T-helper 2 cell treated with Interferon-gamma antibody and Interleukin-4, amounts not matched to agents 5 μg/mL and 100 μg/mL, for 36 hours (primary cell): ENCODE measurements around the gene GLRA1.

Source experiments
- DNase-seq: peaks from one replicate; pipeline ENCODE4 v3.0.0; 2021; ENCODE audit warnings: low spot score
- H3K27ac Mint-ChIP-seq: one replicate; pipeline ENCODE4 v1.8.0; 2021; ENCODE audit warnings: mild to moderate bottlenecking, mixed read lengths
- H3K27me3 Mint-ChIP-seq: one replicate; pipeline ENCODE4 v1.8.0; 2021; ENCODE audit warnings: low read depth, mixed read lengths
- H3K36me3 Mint-ChIP-seq: one replicate; pipeline ENCODE4 v1.8.0; 2021; ENCODE audit warnings: low read depth, mixed read lengths
- H3K4me1 Mint-ChIP-seq: one replicate; pipeline ENCODE4 v1.8.0; 2021; ENCODE audit warnings: low read depth, mixed read lengths
- H3K4me3 Mint-ChIP-seq: one replicate; pipeline ENCODE4 v1.8.0; 2022; ENCODE audit warnings: mild to moderate bottlenecking, moderate library complexity, mixed read lengths
- H3K9me3 Mint-ChIP-seq: one replicate; pipeline ENCODE4 v1.8.0; 2021; ENCODE audit warnings: mixed read lengths

The GLRA1 gene

GRCh38 chr5:151886546-151887275 is 37.9 kb downstream of the GLRA1 start:
- no peak overlapping the region for H3K27ac Mint-ChIP-seq
- H3K36me3 Mint-ChIP-seq: no peaks in the 10 kb centered on the region
- DNase-seq: no peak
- no peaks in the 10 kb centered on the region for H3K27me3 Mint-ChIP-seq
- no peak overlapping the region for H3K4me3 Mint-ChIP-seq
- H3K9me3 Mint-ChIP-seq: no peaks in the 10 kb centered on the region
- H3K4me1 Mint-ChIP-seq: no peaks in the 10 kb centered on the region

GRCh38 chr5:151885138-151885908 is 39.3 kb downstream of the GLRA1 start:
- Mint-ChIP-seq H3K27me3 (no peaks in the 10 kb centered on the region), H3K36me3 (no peaks in the 10 kb centered on the region), H3K4me3 (no peak overlapping the region), H3K4me1 (no peaks in the 10 kb centered on the region), H3K9me3 (no peaks in the 10 kb centered on the region), H3K27ac (no peak overlapping the region)
- no peak for DNase-seq

- Mint-ChIP-seq H3K4me3 (no peak overlapping the region), H3K9me3 (no peaks in the 10 kb centered on the region), H3K36me3 (no peaks in the 10 kb centered on the region), H3K27me3 (no peaks in the 10 kb centered on the region), H3K4me1 (no peaks in the 10 kb centered on the region), H3K27ac (no peak overlapping the region)
- DNase-seq: no peak
Measured at GRCh38 chr5:151881621-151882225, 42.9 kb downstream of the GLRA1 start.

GRCh38 chr5:151880324-151880723 is 44.3 kb downstream of the GLRA1 start:
- Mint-ChIP-seq H3K4me1 (no peaks in the 10 kb centered on the region), H3K36me3 (no peaks in the 10 kb centered on the region), H3K9me3 (no peaks in the 10 kb centered on the region), H3K27ac (no peak overlapping the region), H3K4me3 (no peak overlapping the region), H3K27me3 (no peaks in the 10 kb centered on the region)
- DNase-seq: no peak

- no peaks in the 10 kb centered on the region for H3K36me3 Mint-ChIP-seq
- no peaks in the 10 kb centered on the region for H3K4me1 Mint-ChIP-seq
- no peaks in the 10 kb centered on the region for H3K27me3 Mint-ChIP-seq
- no peak overlapping the region for H3K4me3 Mint-ChIP-seq
- no peak for DNase-seq
- no peak overlapping the region for H3K27ac Mint-ChIP-seq
- H3K9me3 Mint-ChIP-seq: no peaks in the 10 kb centered on the region
Measured at GRCh38 chr5:151873701-151874100, 51.0 kb downstream of the GLRA1 start.

- no peaks in the 10 kb centered on the region for H3K27me3 Mint-ChIP-seq
- H3K27ac Mint-ChIP-seq: no peak overlapping the region
- H3K36me3 Mint-ChIP-seq: no peaks in the 10 kb centered on the region
- H3K9me3 Mint-ChIP-seq: no peaks in the 10 kb centered on the region
- no peaks in the 10 kb centered on the region for H3K4me1 Mint-ChIP-seq
- H3K4me3 Mint-ChIP-seq: no peak overlapping the region
- DNase-seq: no peak
Measured at GRCh38 chr5:151872701-151873100, 52.0 kb downstream of the GLRA1 start.

GRCh38 chr5:151870820-151871219 is 53.8 kb downstream of the GLRA1 start:
- H3K4me1 Mint-ChIP-seq: no peaks in the 10 kb centered on the region
- H3K36me3 Mint-ChIP-seq: no peaks in the 10 kb centered on the region
- no peak overlapping the region for H3K27ac Mint-ChIP-seq
- H3K9me3 Mint-ChIP-seq: no peaks in the 10 kb centered on the region
- DNase-seq: no peak
- no peaks in the 10 kb centered on the region for H3K27me3 Mint-ChIP-seq
- no peak overlapping the region for H3K4me3 Mint-ChIP-seq

GRCh38 chr5:151870271-151870670 is 54.4 kb downstream of the GLRA1 start:
- no peak overlapping the region for H3K27ac Mint-ChIP-seq
- no peaks in the 10 kb centered on the region for H3K9me3 Mint-ChIP-seq
- H3K36me3 Mint-ChIP-seq: no peaks in the 10 kb centered on the region
- no peaks in the 10 kb centered on the region for H3K4me1 Mint-ChIP-seq
- no peaks in the 10 kb centered on the region for H3K27me3 Mint-ChIP-seq
- H3K4me3 Mint-ChIP-seq: no peak overlapping the region
- DNase-seq: no peak

- H3K9me3 Mint-ChIP-seq: no peaks in the 10 kb centered on the region
- no peaks in the 10 kb centered on the region for H3K36me3 Mint-ChIP-seq
- DNase-seq: no peak
- no peak overlapping the region for H3K4me3 Mint-ChIP-seq
- no peak overlapping the region for H3K27ac Mint-ChIP-seq
- H3K27me3 Mint-ChIP-seq: no peaks in the 10 kb centered on the region
- no peaks in the 10 kb centered on the region for H3K4me1 Mint-ChIP-seq
Measured at GRCh38 chr5:151869843-151870242, 54.8 kb downstream of the GLRA1 start.

- H3K9me3 Mint-ChIP-seq: no peaks in the 10 kb centered on the region
- H3K27me3 Mint-ChIP-seq: no peaks in the 10 kb centered on the region
- no peaks in the 10 kb centered on the region for H3K36me3 Mint-ChIP-seq
- H3K4me1 Mint-ChIP-seq: no peaks in the 10 kb centered on the region
- no peak overlapping the region for H3K4me3 Mint-ChIP-seq
- no peak for DNase-seq
- no peak overlapping the region for H3K27ac Mint-ChIP-seq
Measured at GRCh38 chr5:151868451-151868850, 56.2 kb downstream of the GLRA1 start.

- DNase-seq: no peak
- Mint-ChIP-seq H3K9me3 (no peaks in the 10 kb centered on the region), H3K4me3 (no peak overlapping the region), H3K4me1 (no peaks in the 10 kb centered on the region), H3K36me3 (no peaks in the 10 kb centered on the region), H3K27ac (no peak overlapping the region), H3K27me3 (no peaks in the 10 kb centered on the region)
Measured at GRCh38 chr5:151864061-151864748, 60.4 kb downstream of the GLRA1 start.

GRCh38 chr5:151863566-151863965 is 61.1 kb downstream of the GLRA1 start:
- Mint-ChIP-seq H3K36me3 (no peaks in the 10 kb centered on the region), H3K27ac (no peak overlapping the region), H3K27me3 (no peaks in the 10 kb centered on the region), H3K4me3 (no peak overlapping the region), H3K9me3 (no peaks in the 10 kb centered on the region), H3K4me1 (no peaks in the 10 kb centered on the region)
- DNase-seq: no peak

- H3K27ac Mint-ChIP-seq: no peak overlapping the region
- no peaks in the 10 kb centered on the region for H3K9me3 Mint-ChIP-seq
- no peaks in the 10 kb centered on the region for H3K4me1 Mint-ChIP-seq
- no peak for DNase-seq
- H3K36me3 Mint-ChIP-seq: no peaks in the 10 kb centered on the region
- no peak overlapping the region for H3K4me3 Mint-ChIP-seq
- H3K27me3 Mint-ChIP-seq: no peaks in the 10 kb centered on the region
Measured at GRCh38 chr5:151862811-151863472, 61.7 kb downstream of the GLRA1 start.
